HFFc6 (cell line): ENCODE results near the gene TPPP. TPM values are rescaled to one million over a fixed set of nuclear protein-coding genes. Genes with fewer than 3 reads are reported as not detected.
A peak's percentile ranks its signal among the peaks of the same experiment; 100 is the strongest.

ENCODE experiments used
- DNase-seq: peaks from one replicate; pipeline ENCODE4 v3.0.0-alpha.2; 2018
- H3K27ac Mint-ChIP-seq: 2 replicates; pipeline ENCODE4 v1.8.0; 2020; ENCODE audit warnings: mild to moderate bottlenecking, mixed read lengths
- H3K27me3 Mint-ChIP-seq: 2 replicates; pipeline ENCODE4 v1.8.0; 2021; ENCODE audit warnings: mild to moderate bottlenecking, moderate library complexity, mixed read lengths; ENCODE audit not compliant: insufficient read depth
- H3K36me3 Mint-ChIP-seq: 2 replicates; pipeline ENCODE4 v1.8.0; 2021; ENCODE audit warnings: low read depth, mixed read lengths
- H3K4me1 Mint-ChIP-seq: 2 replicates; pipeline ENCODE4 v1.8.0; 2020; ENCODE audit warnings: low read depth, mixed read lengths
- H3K4me3 Mint-ChIP-seq: 2 replicates; pipeline ENCODE4 v1.8.0; 2020; ENCODE audit warnings: mild to moderate bottlenecking, moderate library complexity, mixed read lengths
- H3K9me3 Mint-ChIP-seq: 2 replicates; pipeline ENCODE4 v1.8.0; 2020; ENCODE audit warnings: mild to moderate bottlenecking, mixed read lengths
- total RNA-seq, 6 experiments: library from RNA; stranded (reverse); fragmentation: NEBNext Ultra II Directional; extraction: Animal tissue kit (Norgen Biotek cat#: 25700); gene quantifications; 2 replicates in 1 of 6; 3 replicates in 5 of 6; pipeline ENCODE4 v1.2.3, GENCODE V29; 2021
- TF ChIP-seq, protein P1 (sequence below): fragments of 200-600 bp; sonication (generic); IDR thresholded peaks from 2 replicates; pipeline ENCODE4 v1.5.0; 2021; ENCODE audit warnings: antibody characterized with exemption, mild to moderate bottlenecking

Gene TPPP
- total RNA-seq, 6 experiments from 2014 or later: 0.19 to 0.43 (median 0.30) TPM

DNA sequence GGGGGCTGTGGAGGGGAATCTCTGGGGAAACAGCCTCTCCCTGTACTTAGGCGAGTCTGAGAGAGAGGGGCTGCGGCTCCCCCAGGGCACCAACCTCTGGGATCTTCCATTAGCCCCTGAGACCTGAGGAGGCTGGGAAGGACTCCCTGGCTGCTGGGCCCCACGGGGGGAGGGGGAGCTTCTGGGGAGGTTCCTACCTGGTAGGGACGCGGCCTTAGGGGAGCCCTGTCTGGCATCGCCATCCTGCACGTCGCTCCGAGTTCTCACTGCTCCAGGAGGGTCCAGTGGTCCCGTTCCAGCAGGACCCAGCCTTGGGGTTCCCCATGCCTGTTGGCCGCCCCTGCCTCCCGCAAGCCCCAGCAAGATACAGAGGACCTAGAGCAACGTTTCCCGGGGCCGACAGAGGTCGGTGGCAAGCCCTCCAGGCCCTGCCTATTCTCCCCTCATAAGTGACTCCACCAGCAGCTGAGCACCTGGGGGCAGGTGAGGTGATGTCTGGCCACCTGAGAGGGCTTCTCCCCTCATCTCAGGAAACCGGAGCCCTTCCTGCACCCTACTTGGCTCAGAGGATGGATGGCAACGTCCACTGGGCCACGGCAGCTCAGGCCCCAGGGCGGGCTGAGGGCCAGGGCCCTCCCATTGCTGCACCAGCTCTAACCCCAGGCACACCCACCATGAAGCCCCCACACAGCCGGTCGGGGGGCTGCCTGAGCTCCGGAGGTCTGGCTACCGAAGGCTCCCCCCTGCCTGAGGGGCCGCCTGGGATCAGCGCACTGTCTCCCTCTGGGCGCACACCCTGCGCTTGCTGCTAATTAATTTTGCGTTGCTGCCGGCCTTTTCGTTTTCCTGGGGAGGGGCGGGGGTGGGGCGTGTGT lies 22.5 kb downstream of the TPPP start:
- no peak for DNase-seq
- Mint-ChIP-seq H3K27me3 (peaks cover 3% of the 10 kb centered on the region), H3K4me1 (peaks cover 9% of the 10 kb centered on the region), H3K27ac (no peak overlapping the region), H3K4me3 (no peak overlapping the region), H3K36me3 (peaks cover 5% of the 10 kb centered on the region; the same call in 1 of the 2 replicates), H3K9me3 (no peaks in the 10 kb centered on the region)
- TF ChIP-seq, protein P1, sequence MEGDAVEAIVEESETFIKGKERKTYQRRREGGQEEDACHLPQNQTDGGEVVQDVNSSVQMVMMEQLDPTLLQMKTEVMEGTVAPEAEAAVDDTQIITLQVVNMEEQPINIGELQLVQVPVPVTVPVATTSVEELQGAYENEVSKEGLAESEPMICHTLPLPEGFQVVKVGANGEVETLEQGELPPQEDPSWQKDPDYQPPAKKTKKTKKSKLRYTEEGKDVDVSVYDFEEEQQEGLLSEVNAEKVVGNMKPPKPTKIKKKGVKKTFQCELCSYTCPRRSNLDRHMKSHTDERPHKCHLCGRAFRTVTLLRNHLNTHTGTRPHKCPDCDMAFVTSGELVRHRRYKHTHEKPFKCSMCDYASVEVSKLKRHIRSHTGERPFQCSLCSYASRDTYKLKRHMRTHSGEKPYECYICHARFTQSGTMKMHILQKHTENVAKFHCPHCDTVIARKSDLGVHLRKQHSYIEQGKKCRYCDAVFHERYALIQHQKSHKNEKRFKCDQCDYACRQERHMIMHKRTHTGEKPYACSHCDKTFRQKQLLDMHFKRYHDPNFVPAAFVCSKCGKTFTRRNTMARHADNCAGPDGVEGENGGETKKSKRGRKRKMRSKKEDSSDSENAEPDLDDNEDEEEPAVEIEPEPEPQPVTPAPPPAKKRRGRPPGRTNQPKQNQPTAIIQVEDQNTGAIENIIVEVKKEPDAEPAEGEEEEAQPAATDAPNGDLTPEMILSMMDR: no peak

DNA sequence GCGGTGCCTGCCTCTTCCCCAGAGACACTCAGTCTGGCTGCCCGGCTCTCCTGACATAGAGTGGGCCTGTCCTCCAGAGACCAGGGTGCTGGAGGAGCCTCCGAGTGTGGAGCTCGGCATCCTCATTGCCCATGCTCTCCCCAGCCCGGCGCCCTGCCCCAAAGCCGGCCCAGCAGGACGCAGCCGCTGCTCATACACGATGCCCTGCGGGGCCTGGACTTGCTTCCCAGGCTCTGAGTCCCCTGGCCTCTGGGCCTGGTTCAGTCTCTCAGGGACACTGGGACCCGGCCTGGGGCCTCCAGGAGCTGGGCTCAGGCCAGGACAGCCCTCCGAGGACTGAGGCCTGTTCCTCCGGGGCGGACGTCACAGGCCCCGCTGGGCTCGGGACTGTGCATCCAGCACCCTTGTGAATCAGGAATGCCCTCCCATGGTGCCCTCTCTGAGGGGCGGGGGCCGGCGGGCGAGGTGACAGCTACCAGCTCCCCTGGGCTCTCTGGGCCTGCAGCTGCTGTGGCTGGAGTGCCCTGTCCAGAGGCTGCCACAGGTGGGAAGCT lies 23.2 kb downstream of the TPPP start:
- Mint-ChIP-seq H3K27me3 (peaks cover 3% of the 10 kb centered on the region), H3K9me3 (no peaks in the 10 kb centered on the region), H3K27ac (no peak overlapping the region), H3K4me3 (no peak overlapping the region), H3K36me3 (peaks cover 5% of the 10 kb centered on the region; the same call in 1 of the 2 replicates), H3K4me1 (peaks cover 9% of the 10 kb centered on the region)
- no peak for DNase-seq
- TF ChIP-seq, protein P1: no peak

DNA sequence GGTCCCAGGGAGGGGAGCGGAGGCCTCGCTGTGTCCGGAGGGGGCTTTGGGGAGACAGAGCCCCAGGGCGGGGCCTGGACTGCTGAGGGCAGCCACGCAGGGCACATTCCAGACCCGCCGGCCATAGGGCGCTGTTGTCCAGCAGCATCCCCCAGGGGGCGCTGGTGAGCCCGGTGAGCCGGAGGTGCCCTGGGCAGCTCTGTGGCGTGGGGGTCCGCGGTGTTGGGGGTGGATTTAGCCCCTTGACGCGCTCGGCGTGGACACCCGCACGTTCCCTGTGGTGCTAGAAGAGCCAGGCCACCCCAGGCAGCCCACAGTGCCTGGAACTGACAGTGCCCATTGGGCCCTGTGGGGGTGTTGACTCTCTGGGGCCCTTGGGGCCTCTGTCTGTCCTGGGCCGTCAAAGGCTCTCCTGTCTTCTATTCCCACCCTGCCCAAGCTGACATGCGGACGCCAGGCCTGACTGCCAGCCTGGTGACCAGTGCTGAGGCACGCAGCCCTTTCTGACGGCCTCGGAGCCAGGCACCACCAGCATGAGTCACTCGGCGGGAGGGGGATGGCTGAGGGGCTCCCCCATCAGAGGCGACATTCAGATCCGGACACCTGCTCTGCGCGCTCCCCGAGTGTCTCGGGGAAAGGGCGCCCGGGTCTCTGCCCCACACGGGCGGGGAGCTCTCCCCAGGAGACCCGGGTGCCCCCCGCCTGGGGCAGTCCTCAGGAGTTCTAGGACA lies 23.9 kb downstream of the TPPP start:
- Mint-ChIP-seq H3K27ac (no peak overlapping the region), H3K4me3 (no peak overlapping the region), H3K27me3 (peaks cover 3% of the 10 kb centered on the region), H3K9me3 (no peaks in the 10 kb centered on the region), H3K4me1 (peaks cover 9% of the 10 kb centered on the region), H3K36me3 (peaks cover 5% of the 10 kb centered on the region; the same call in 1 of the 2 replicates)
- DNase-seq: no peak
- TF ChIP-seq, protein P1: peak; percentile 86

DNA sequence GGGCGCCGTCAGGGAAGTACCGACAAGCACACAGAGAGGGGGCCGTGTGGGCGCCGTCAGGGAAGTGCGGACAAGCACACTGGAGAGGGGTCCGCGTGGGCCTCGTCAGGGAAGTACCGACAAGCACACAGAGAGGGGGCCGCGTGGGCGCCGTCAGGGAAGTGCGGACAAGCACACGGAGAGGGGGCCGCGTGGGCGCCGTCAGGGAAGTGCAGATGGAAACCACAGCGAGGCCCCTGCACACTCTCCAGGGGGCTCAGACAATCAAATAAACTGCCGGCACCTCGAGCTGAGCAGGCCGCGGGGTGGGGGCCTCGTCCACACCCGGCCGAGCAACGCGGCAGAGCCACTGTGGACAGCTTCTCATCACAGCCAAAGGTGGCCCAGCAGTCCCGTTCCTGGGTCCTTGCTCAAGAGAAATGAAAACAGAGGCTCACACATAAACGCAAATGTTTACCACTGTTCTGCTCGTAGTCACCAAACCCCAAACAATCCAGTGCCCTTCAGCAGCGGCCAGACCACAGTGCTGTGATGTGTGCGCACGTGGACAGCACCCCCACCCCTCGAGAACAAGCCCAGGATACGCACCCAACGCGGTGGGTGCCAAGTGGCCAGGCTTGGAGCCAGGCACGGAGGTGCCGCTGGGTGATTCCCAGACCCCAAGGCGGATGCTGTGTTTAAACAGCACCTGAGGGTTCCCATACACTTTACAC lies 24.7 kb downstream of the TPPP start:
- Mint-ChIP-seq H3K4me1 (peaks cover 9% of the 10 kb centered on the region), H3K4me3 (no peak overlapping the region), H3K27me3 (peaks cover 3% of the 10 kb centered on the region; the same call in 1 of the 2 replicates), H3K27ac (no peak overlapping the region), H3K36me3 (peaks cover 5% of the 10 kb centered on the region; the same call in 1 of the 2 replicates), H3K9me3 (no peaks in the 10 kb centered on the region)
- TF ChIP-seq, protein P1: no peak
- DNase-seq: no peak

DNA sequence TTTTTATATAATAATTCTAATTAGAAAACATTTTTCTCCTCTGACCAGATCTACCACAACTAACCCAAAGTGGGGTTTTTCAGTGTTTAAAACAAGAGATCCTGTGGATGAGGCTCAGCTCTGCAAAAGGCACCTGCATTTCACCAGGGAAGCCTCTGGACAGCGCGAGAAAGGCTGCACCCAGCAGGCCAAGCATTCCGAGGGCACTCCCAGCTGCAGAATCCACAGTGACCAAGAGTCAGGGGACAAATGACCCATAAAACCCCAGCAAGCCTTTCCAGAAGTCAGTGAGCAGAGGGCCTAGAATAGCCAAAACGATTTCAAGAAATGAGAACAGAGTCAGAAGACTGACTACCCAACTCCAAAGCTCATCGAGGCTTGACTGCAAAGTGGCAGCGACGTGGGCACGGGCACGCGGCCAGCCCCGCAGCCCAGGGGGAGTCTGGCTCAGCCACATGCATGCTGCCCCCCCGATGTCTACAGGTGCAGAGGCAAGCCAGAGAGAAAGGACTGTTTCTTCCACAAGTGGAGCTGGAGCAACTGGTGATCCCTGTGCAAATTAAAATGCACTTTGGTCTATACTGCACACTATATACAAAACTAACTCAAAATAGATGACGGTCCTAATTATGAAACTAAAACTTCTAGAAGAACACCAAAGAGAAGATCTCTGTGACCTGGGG lies 26.2 kb downstream of the TPPP start:
- no peak for DNase-seq
- H3K9me3 Mint-ChIP-seq: no peaks in the 10 kb centered on the region
- no peak overlapping the region for H3K4me3 Mint-ChIP-seq
- H3K4me1 Mint-ChIP-seq: no peaks in the 10 kb centered on the region
- no peak overlapping the region for H3K27ac Mint-ChIP-seq
- TF ChIP-seq, protein P1: no peak
- H3K36me3 Mint-ChIP-seq: peaks cover 9% of the 10 kb centered on the region; the same call in 1 of the 2 replicates
- H3K27me3 Mint-ChIP-seq: no peaks in the 10 kb centered on the region
